HepG2 (cell line): ENCODE data around the gene RHBDL1. TPM values are rescaled to one million over a fixed set of nuclear protein-coding genes. Genes with fewer than 3 reads are reported as not detected.

Experiments used
- AGO2 ChIP-seq: fragments of 200-400 bp; formaldehyde crosslinking; optimal IDR thresholded peaks from 2 replicates; pipeline ENCODE3; 2017; ENCODE audit warnings: mild to moderate bottlenecking, low read depth, low read length, moderate library complexity
- KIAA2018 ChIP-seq: sonication (generic); formaldehyde crosslinking; IDR thresholded peaks from 2 replicates; pipeline ENCODE4 v1.5.0; 2020; ENCODE audit warnings: mild to moderate bottlenecking, missing genetic modification reagents, borderline replicate concordance
- MXD3 ChIP-seq: IDR thresholded peaks from 2 replicates; pipeline ENCODE4 v1.6.1; 2016; ENCODE audit warnings: mild to moderate bottlenecking, missing biosample characterization, missing genetic modification reagents
- NFRKB ChIP-seq: fragments of 450-650 bp; IDR thresholded peaks from 2 replicates; pipeline ENCODE4 v1.6.1; 2017
- NR2F6 ChIP-seq, 2 experiments: IDR thresholded peaks; 2 replicates each; pipeline ENCODE4 v1.6.1; 2016; ENCODE audit warnings: antibody characterized with exemption in 1 of 2, mild to moderate bottlenecking in 1 of 2
- PLRG1 ChIP-seq: fragments of 450-650 bp; conservative IDR thresholded peaks from 2 replicates; pipeline ENCODE4 v1.6.1; 2016
- PRPF4 ChIP-seq: fragments of 200-400 bp; formaldehyde crosslinking; IDR thresholded peaks from 2 replicates; pipeline ENCODE4 v1.6.1; 2016; ENCODE audit warnings: low read length, low read depth; ENCODE audit not compliant: poor library complexity, severe bottlenecking
- SMAD9 ChIP-seq: sonication (generic); formaldehyde crosslinking; IDR thresholded peaks from 2 replicates; pipeline ENCODE4 v1.5.1; 2020; ENCODE audit warnings: mild to moderate bottlenecking, missing genetic modification reagents
- ZNF816 ChIP-seq: sonication (generic); formaldehyde crosslinking; IDR thresholded peaks from 2 replicates; pipeline ENCODE4 v1.8.0; 2022; ENCODE audit warnings: missing genetic modification reagents, mild to moderate bottlenecking, borderline replicate concordance
- polyA plus RNA-seq, 8 experiments: library from polyadenylated mRNA; depleted of rRNA in 3 of 8; stranded (reverse) in 7 of 8; unstranded in 1 of 8; fragments of >200 nt; fragmentation: Illumina TruSeq in 4 of 8; extraction: Trizol in 4 of 8; gene quantifications; 2 replicates each; pipeline versions ENCODE4 v1.2.1 to v1.2.3, GENCODE V29; 2011 to 2016; ENCODE audit warnings: low read depth in 4 of 8, missing spikeins in 1 of 8, mixed read lengths in 1 of 8; ENCODE audit not compliant: insufficient read depth in 1 of 8
- total RNA-seq, 5 experiments: library from RNA; depleted of rRNA; stranded (reverse); fragments of >200 nt; fragmentation: Illumina TruSeq; extraction: Trizol; gene quantifications; 2 replicates each; pipeline ENCODE4 v1.2.3, GENCODE V29; 2016; ENCODE audit warnings: low read depth in 1 of 5
- TF ChIP-seq, protein P1 (sequence below): sonication (generic); formaldehyde crosslinking; IDR thresholded peaks from 2 replicates; pipeline ENCODE4 v1.4.0; 2020; ENCODE audit warnings: missing genetic modification reagents, borderline replicate concordance
- TF ChIP-seq, protein P2 (sequence below): sonication (generic); formaldehyde crosslinking; IDR thresholded peaks from 2 replicates; pipeline ENCODE4 v1.5.0; 2020; ENCODE audit warnings: missing genetic modification reagents

RHBDL1 gene
- total and polyA plus RNA-seq, 2 of the 13 experiments (the other 11 are each of a cell fraction or from before 2014, with no cell fraction given): 1.8 to 3.8 TPM

- TF ChIP-seq, protein P1, sequence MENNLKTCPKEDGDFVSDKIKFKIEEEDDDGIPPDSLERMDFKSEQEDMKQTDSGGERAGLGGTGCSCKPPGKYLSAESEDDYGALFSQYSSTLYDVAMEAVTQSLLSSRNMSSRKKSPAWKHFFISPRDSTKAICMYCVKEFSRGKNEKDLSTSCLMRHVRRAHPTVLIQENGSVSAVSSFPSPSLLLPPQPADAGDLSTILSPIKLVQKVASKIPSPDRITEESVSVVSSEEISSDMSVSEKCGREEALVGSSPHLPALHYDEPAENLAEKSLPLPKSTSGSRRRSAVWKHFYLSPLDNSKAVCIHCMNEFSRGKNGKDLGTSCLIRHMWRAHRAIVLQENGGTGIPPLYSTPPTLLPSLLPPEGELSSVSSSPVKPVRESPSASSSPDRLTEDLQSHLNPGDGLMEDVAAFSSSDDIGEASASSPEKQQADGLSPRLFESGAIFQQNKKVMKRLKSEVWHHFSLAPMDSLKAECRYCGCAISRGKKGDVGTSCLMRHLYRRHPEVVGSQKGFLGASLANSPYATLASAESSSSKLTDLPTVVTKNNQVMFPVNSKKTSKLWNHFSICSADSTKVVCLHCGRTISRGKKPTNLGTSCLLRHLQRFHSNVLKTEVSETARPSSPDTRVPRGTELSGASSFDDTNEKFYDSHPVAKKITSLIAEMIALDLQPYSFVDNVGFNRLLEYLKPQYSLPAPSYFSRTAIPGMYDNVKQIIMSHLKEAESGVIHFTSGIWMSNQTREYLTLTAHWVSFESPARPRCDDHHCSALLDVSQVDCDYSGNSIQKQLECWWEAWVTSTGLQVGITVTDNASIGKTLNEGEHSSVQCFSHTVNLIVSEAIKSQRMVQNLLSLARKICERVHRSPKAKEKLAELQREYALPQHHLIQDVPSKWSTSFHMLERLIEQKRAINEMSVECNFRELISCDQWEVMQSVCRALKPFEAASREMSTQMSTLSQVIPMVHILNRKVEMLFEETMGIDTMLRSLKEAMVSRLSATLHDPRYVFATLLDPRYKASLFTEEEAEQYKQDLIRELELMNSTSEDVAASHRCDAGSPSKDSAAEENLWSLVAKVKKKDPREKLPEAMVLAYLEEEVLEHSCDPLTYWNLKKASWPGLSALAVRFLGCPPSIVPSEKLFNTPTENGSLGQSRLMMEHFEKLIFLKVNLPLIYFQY (CRISPR knock-in tag): peak; percentile 88
- TF ChIP-seq SMAD9 (CRISPR knock-in tag) (no peak), NFRKB (no peak), ZNF816 (no peak), KIAA2018 (CRISPR knock-in tag) (no peak), NR2F6 (IDR thresholded peaks at IDR 0.05) (peak; percentile 45), NR2F6 (CRISPR knock-in tag; IDR thresholded peaks at IDR 0.05) (peak; percentile 85), PRPF4 (no peak), AGO2 (peak; percentile 99), PLRG1 (no peak), MXD3 (CRISPR knock-in tag) (peak; percentile 91; the same call in 1 of the 2 replicates)
- TF ChIP-seq, protein P2, sequence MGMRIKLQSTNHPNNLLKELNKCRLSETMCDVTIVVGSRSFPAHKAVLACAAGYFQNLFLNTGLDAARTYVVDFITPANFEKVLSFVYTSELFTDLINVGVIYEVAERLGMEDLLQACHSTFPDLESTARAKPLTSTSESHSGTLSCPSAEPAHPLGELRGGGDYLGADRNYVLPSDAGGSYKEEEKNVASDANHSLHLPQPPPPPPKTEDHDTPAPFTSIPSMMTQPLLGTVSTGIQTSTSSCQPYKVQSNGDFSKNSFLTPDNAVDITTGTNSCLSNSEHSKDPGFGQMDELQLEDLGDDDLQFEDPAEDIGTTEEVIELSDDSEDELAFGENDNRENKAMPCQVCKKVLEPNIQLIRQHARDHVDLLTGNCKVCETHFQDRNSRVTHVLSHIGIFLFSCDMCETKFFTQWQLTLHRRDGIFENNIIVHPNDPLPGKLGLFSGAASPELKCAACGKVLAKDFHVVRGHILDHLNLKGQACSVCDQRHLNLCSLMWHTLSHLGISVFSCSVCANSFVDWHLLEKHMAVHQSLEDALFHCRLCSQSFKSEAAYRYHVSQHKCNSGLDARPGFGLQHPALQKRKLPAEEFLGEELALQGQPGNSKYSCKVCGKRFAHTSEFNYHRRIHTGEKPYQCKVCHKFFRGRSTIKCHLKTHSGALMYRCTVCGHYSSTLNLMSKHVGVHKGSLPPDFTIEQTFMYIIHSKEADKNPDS (CRISPR knock-in tag): peak; percentile 88; the same call in 1 of the 2 replicates
These were observed 26.5 kb upstream of the RHBDL1 start, which contains the start of gene WDR90 (continued) for GRCh38 chr16:648781-649589.
